ENCODE measurements around the gene NRP1.
A peak's percentile ranks its signal among the peaks of the same experiment; 100 is the strongest.

The NRP1 gene

GRCh38 chr10:33298110-33298509 is 36.4 kb downstream of the NRP1 start:
- in situ Hi-C loops (cut with HindIII; ENCODE audit: low sequenced_read_pairs): no loop called here
- TF ChIP-seq CTCF (IDR thresholded peaks at IDR 0.05; ENCODE audit: low read depth, low read length): no peak
- H3K4me3 ChIP-seq (ENCODE audit: low read depth, low read length): no peak overlapping the region
- no peak for DNase-seq (ENCODE audit: low read depth, low spot score)

- H3K4me3 ChIP-seq (ENCODE audit: low read depth, low read length): no peak overlapping the region
- in situ Hi-C loops (cut with HindIII; ENCODE audit: low sequenced_read_pairs): no loop called here
- DNase-seq (ENCODE audit: low read depth, low spot score): no peak
- no peak for TF ChIP-seq CTCF (IDR thresholded peaks at IDR 0.05; ENCODE audit: low read depth, low read length)
These were observed 38.6 kb downstream of the NRP1 start for GRCh38 chr10:33295851-33296250.

GRCh38 chr10:33293531-33294170 is 40.8 kb downstream of the NRP1 start:
- H3K4me3 ChIP-seq (ENCODE audit: low read depth, low read length): no peak overlapping the region
- in situ Hi-C loops (cut with HindIII; ENCODE audit: low sequenced_read_pairs): no loop called here
- TF ChIP-seq CTCF (IDR thresholded peaks at IDR 0.05; ENCODE audit: low read depth, low read length): no peak
- DNase-seq (ENCODE audit: low read depth, low spot score): no peak

GRCh38 chr10:33293076-33293475 is 41.4 kb downstream of the NRP1 start:
- in situ Hi-C loops (cut with HindIII; ENCODE audit: low sequenced_read_pairs): no loop called here
- TF ChIP-seq CTCF (IDR thresholded peaks at IDR 0.05; ENCODE audit: low read depth, low read length): no peak
- DNase-seq (ENCODE audit: low read depth, low spot score): no peak
- H3K4me3 ChIP-seq (ENCODE audit: low read depth, low read length): no peak overlapping the region

- no peak for TF ChIP-seq CTCF (IDR thresholded peaks at IDR 0.05; ENCODE audit: low read depth, low read length)
- peak; percentile 91 for DNase-seq (ENCODE audit: low read depth, low spot score)
- in situ Hi-C loops (cut with HindIII; ENCODE audit: low sequenced_read_pairs): no loop called here
- no peak overlapping the region for H3K4me3 ChIP-seq (ENCODE audit: low read depth, low read length)
These were observed 43.3 kb downstream of the NRP1 start for GRCh38 chr10:33291053-33291592.

- in situ Hi-C loops (cut with HindIII; ENCODE audit: low sequenced_read_pairs): no loop called here
- TF ChIP-seq CTCF (IDR thresholded peaks at IDR 0.05; ENCODE audit: low read depth, low read length): peak; percentile 37
- no peak overlapping the region for H3K4me3 ChIP-seq (ENCODE audit: low read depth, low read length)
- no peak for DNase-seq (ENCODE audit: low read depth, low spot score)
These were observed 44.0 kb downstream of the NRP1 start for GRCh38 chr10:33290321-33291052.
